ENCODE data around the gene LRRC8C. TPM values are rescaled to one million over a fixed set of nuclear protein-coding genes. Genes with fewer than 3 reads are reported as not detected.

LRRC8C gene
- total and polyA plus RNA-seq, 4 donors, result 0.63 to 3.5 (median 1.5) TPM

- Histone ChIP-seq H3K27ac (ENCODE audit: low read depth in 1 of 2, low read length in 2 of 2) (no peak overlapping the region), H3K4me1 (ENCODE audit: control insufficient read depth in 4 of 4, insufficient read depth in 4 of 4, low read length in 3 of 4) (no peaks in the 10 kb centered on the region), H3K36me3 (ENCODE audit: control insufficient read depth in 4 of 4, insufficient read depth in 3 of 4, low read depth in 1 of 4, low read length in 3 of 4) (no peaks in the 10 kb centered on the region), H3K9ac (ENCODE audit: low read depth in 1 of 2, low read length in 2 of 2) (no peak overlapping the region), H3K9me3 (ENCODE audit: control insufficient read depth in 4 of 4, low read length in 3 of 4) (no peaks in the 10 kb centered on the region), H3K27me3 (ENCODE audit: control insufficient read depth in 4 of 4, insufficient read depth in 4 of 4, low read length in 3 of 4) (no peaks in the 10 kb centered on the region), H3K4me3 (ENCODE audit: low read depth in 1 of 3, low read length in 3 of 3) (no peak overlapping the region)
- TF ChIP-seq ZBTB33 (IDR thresholded peaks at IDR 0.05) (no peak), RAD21 (IDR thresholded peaks at IDR 0.05) (no peak), YY1 (IDR thresholded peaks at IDR 0.05) (no peak), FOXA2 (IDR thresholded peaks at IDR 0.05) (no peak), HNF4G (IDR thresholded peaks at IDR 0.05) (no peak), REST (IDR thresholded peaks at IDR 0.05) (no peak), RXRA (IDR thresholded peaks at IDR 0.05) (no peak)
- DNase-seq (ENCODE audit: low spot score), result no peak
- WGBS, result 87% methylated on average over 3 of the region's 3 CpGs
Observed at GRCh38 chr1:89600451-89601224, 32.3 kb upstream of the LRRC8C start.

GRCh38 chr1:89602871-89603404 lies 30.0 kb upstream of the LRRC8C start:
- no peak overlapping the region for H3K9ac ChIP-seq (ENCODE audit: low read depth in 1 of 2, low read length in 2 of 2)
- H3K9me3 ChIP-seq (ENCODE audit: control insufficient read depth in 4 of 4, low read length in 3 of 4), result no peaks in the 10 kb centered on the region
- H3K27me3 ChIP-seq (ENCODE audit: control insufficient read depth in 4 of 4, insufficient read depth in 4 of 4, low read length in 3 of 4), result no peaks in the 10 kb centered on the region
- no peak overlapping the region for H3K27ac ChIP-seq (ENCODE audit: low read depth in 1 of 2, low read length in 2 of 2)
- no peak for TF ChIP-seq RXRA (IDR thresholded peaks at IDR 0.05)
- no peak for TF ChIP-seq HNF4A (conservative IDR thresholded peaks at IDR 0.05)
- no peak for TF ChIP-seq CTCF (IDR thresholded peaks at IDR 0.05; ENCODE audit: low read depth, low read length, missing input control)
- TF ChIP-seq RAD21 (IDR thresholded peaks at IDR 0.05), result no peak
- TF ChIP-seq GABPA (IDR thresholded peaks at IDR 0.05 in 1 of 2, conservative IDR thresholded peaks at IDR 0.05 in 1 of 2), result no peak
- TF ChIP-seq NR2F2 (IDR thresholded peaks at IDR 0.05), result peak; percentile 23
- TF ChIP-seq MAX (IDR thresholded peaks at IDR 0.05), result no peak
- TF ChIP-seq JUND (IDR thresholded peaks at IDR 0.05), result no peak
- TF ChIP-seq TAF1 (conservative IDR thresholded peaks at IDR 0.05), result no peak
- no peak overlapping the region for H3K4me3 ChIP-seq (ENCODE audit: low read depth in 1 of 3, low read length in 3 of 3)
- 64% methylated on average over 6 of the region's 6 CpGs for WGBS
- no peaks in the 10 kb centered on the region for H3K36me3 ChIP-seq (ENCODE audit: control insufficient read depth in 4 of 4, insufficient read depth in 3 of 4, low read depth in 1 of 4, low read length in 3 of 4)
- no peak for DNase-seq (ENCODE audit: low spot score)
- no peaks in the 10 kb centered on the region for H3K4me1 ChIP-seq (ENCODE audit: control insufficient read depth in 4 of 4, insufficient read depth in 4 of 4, low read length in 3 of 4)

All from liver (tissue), 9 donors.